22Rv1 (cell line): ENCODE measurements around the gene ERBB2.

Source experiments
- ZFX ChIP-seq: fragments of 450-650 bp; IDR thresholded peaks from 2 replicates; pipeline ENCODE4 v1.6.1; 2017; ENCODE audit warnings: antibody characterized with exemption, borderline replicate concordance
- TF ChIP-seq, protein P1 (sequence below): fragments of 450-650 bp; IDR thresholded peaks from 2 replicates; pipeline ENCODE4 v1.5.1; 2017; ENCODE audit warnings: mild to moderate bottlenecking

DNA sequence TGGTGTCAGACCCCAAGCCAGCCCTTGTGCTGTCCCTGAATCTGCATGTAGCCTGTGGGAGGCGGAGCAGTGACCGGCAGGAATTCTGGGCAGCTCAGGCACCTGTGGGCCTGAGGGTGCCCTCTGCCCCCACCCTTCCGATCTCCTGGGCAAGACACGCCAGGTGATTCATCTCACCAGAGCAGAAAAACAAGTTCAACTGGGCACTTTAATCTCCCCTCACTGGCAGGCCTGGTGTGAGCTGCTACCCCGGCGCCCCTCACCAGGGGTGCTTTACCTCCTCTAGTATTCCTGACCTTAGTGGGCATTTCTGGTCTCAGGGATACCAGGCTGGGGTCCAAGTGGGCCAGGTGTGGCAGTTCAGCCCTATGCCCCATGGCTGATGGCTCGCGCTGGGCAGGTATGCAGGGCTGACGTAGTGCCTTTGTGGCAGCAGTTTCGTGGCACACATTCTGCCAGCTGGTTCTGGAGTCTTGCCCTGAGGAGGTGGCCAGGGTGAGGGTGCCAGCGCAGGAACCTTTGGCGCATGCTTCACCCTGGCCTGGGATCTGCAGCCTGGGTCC lies 6.0 kb downstream of the ERBB2 start:
- TF ChIP-seq, protein P1, sequence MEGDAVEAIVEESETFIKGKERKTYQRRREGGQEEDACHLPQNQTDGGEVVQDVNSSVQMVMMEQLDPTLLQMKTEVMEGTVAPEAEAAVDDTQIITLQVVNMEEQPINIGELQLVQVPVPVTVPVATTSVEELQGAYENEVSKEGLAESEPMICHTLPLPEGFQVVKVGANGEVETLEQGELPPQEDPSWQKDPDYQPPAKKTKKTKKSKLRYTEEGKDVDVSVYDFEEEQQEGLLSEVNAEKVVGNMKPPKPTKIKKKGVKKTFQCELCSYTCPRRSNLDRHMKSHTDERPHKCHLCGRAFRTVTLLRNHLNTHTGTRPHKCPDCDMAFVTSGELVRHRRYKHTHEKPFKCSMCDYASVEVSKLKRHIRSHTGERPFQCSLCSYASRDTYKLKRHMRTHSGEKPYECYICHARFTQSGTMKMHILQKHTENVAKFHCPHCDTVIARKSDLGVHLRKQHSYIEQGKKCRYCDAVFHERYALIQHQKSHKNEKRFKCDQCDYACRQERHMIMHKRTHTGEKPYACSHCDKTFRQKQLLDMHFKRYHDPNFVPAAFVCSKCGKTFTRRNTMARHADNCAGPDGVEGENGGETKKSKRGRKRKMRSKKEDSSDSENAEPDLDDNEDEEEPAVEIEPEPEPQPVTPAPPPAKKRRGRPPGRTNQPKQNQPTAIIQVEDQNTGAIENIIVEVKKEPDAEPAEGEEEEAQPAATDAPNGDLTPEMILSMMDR: no peak
- TF ChIP-seq ZFX: no peak
